ENCODE data around the gene ZBTB1. TPM values are rescaled to one million over a fixed set of nuclear protein-coding genes. Genes with fewer than 3 reads are reported as not detected.

The ZBTB1 gene
- total and polyA plus RNA-seq, 2 experiments from 2014 or later: 37.5 to 60.0 TPM

DNA sequence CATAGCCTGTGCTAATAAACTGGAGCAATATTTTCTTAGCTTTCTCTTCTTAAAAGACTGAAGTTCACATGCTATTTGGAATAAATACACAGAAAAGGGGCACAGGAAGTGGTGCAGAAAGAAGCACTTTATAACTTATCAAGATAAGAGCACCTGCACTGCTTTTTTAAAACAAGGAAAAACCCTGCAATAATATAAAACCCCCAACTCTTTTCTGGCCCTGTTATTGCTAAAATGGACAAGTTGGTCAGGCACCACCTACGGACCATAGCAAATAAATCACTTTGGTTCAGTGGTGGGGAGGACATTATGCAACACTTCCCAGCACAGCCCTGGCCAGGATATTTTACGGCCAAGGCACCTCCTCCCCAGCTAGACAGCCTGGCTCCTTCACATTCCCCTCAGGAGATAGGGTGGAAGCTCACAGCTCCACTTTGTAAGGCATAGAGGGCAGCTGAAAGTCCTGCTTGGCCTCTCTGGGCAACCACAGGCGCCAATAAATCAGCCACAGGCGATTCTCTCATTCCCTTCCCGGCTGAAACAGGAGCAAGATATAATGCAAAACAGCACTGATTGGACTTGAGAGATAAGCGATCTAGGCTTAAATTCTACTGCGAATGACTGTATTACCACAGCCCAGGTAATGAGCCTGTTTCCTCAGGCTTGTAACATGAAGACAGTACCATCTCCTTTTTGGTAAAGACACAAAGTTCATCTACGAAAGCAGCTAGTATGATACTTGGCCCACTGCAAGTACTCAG, 3.0 kb upstream of the ZBTB1 start:
- Histone ChIP-seq H3K4me2 (ENCODE audit: unreplicated experiment) (peak overlapping the region; percentile 97), H3K4me3 (peak overlapping the region; percentile 91), H3F3A (ENCODE audit: insufficient read depth) (peaks cover 36% of the 10 kb centered on the region), H2AFZ (peak overlapping the region; percentile 9; the same call in 1 of the 2 replicates), H3K27me3 (replicated peaks; ENCODE audit: insufficient read depth) (no peaks in the 10 kb centered on the region), H3K9me3 (ENCODE audit: low read depth) (no peaks in the 10 kb centered on the region), H3K9me2 (ENCODE audit: insufficient read depth) (no peaks in the 10 kb centered on the region), H3K9ac (peak overlapping the region; percentile 99), H3K27ac (peak overlapping the region; percentile 99), H3K79me2 (ENCODE audit: insufficient read depth) (peaks cover 78% of the 10 kb centered on the region), H3K4me1 (ENCODE audit: insufficient read depth) (peaks cover 39% of the 10 kb centered on the region), H3K36me3 (ENCODE audit: low read depth) (0 out of 2 replicates have a peak, but pooled peaks cover 5% of the 10 kb centered on the region), H4K20me1 (ENCODE audit: insufficient read depth) (peaks cover 8% of the 10 kb centered on the region; the same call in 1 of the 2 replicates)
- peak; percentile 79 for DNase-seq
- 8 to 13% methylated on average over 8 of the region's 8 CpGs for WGBS, 2 experiments (ENCODE audit: low coverage in 1 of 2, low lambda C conversion rate in 2 of 2, missing lambda C conversion rate in 2 of 2)
- no peak for TF ChIP-seq EZH2phosphoT487 (IDR thresholded peaks at IDR 0.05; ENCODE audit: insufficient read depth, low read depth)
- TF ChIP-seq EZH2 (IDR thresholded peaks at IDR 0.05; ENCODE audit: insufficient read depth, poor library complexity, severe bottlenecking): no peak
- in situ Hi-C loops (cut with MboI): no loop called here

DNA sequence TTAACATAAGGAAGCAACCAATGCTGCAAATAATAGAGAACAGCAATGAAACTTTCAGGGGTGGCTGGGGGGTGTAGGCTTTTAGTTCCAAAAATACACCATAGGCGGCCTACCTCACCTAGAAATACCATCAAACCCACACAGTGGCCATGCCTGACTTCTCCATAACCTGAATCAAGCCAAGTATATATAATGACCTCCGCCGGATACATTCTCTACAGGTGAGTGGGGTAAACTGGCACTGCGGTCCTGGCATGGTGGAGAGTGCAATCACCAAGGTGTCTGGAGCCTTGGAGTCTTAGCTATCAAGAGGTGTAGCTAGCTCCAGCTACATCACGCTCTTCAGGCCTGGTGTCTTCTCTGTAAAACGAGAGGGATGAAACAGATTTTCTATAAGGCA, 2.1 kb upstream of the ZBTB1 start:
- in situ Hi-C loops (cut with MboI): no loop called here
- 45 to 49% methylated on average over 6 of the region's 6 CpGs for WGBS, 2 experiments (ENCODE audit: low coverage in 1 of 2, low lambda C conversion rate in 2 of 2, missing lambda C conversion rate in 2 of 2)
- Histone ChIP-seq H3F3A (ENCODE audit: insufficient read depth) (peaks cover 44% of the 10 kb centered on the region), H3K9me2 (ENCODE audit: insufficient read depth) (no peaks in the 10 kb centered on the region), H3K4me3 (peak overlapping the region; percentile 91), H3K4me2 (ENCODE audit: unreplicated experiment) (peak overlapping the region; percentile 97), H3K27me3 (replicated peaks; ENCODE audit: insufficient read depth) (no peaks in the 10 kb centered on the region), H3K9ac (peak overlapping the region; percentile 99), H3K4me1 (ENCODE audit: insufficient read depth) (peaks cover 47% of the 10 kb centered on the region), H3K9me3 (ENCODE audit: low read depth) (no peaks in the 10 kb centered on the region), H2AFZ (peak overlapping the region; percentile 77), H3K79me2 (ENCODE audit: insufficient read depth) (peaks cover 78% of the 10 kb centered on the region), H3K27ac (peak overlapping the region; percentile 99), H3K36me3 (ENCODE audit: low read depth) (0 out of 2 replicates have a peak, but pooled peaks cover 3% of the 10 kb centered on the region), H4K20me1 (ENCODE audit: insufficient read depth) (peaks cover 11% of the 10 kb centered on the region; the same call in 1 of the 2 replicates)
- TF ChIP-seq EZH2 (IDR thresholded peaks at IDR 0.05; ENCODE audit: insufficient read depth, poor library complexity, severe bottlenecking): no peak
- no peak for TF ChIP-seq EZH2phosphoT487 (IDR thresholded peaks at IDR 0.05; ENCODE audit: insufficient read depth, low read depth)
- DNase-seq: no peak

DNA sequence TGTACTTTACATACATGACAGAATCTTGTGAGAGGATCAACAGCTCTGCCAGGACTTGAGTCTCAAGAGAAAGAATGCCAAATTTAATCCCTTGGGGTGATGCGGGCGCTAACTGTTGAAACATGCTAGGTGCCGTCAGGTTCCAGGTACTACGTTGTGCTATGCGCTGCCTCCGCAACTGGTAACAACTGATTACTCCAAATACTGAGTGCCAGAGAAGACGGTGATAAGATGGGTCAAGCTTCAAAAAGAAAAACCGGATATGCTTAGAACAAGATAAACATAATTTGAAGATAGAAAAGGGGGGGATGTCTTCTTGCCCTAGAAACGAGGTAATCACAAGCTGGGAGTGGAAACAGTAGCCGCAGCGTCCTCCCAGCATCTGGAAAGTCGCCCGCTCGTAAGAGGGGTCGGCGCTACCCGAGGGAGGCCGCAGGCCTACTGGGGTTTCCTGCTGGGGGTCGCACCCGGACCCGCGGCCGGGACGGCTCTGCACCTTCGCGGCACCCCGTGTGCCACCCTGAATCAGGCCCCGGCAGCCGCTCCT, 1.6 kb upstream of the ZBTB1 start:
- peak overlapping the region; percentile 99 for H3K27ac ChIP-seq
- H3K36me3 ChIP-seq (ENCODE audit: low read depth): no peaks in the 10 kb centered on the region
- peak; percentile 59 for DNase-seq
- peak overlapping the region; percentile 99 for H3K9ac ChIP-seq
- H3K79me2 ChIP-seq (ENCODE audit: insufficient read depth): peaks cover 78% of the 10 kb centered on the region
- peaks cover 16% of the 10 kb centered on the region; the same call in 1 of the 2 replicates for H4K20me1 ChIP-seq (ENCODE audit: insufficient read depth)
- H3K4me3 ChIP-seq: peak overlapping the region; percentile 91
- peaks cover 49% of the 10 kb centered on the region for H3F3A ChIP-seq (ENCODE audit: insufficient read depth)
- no peaks in the 10 kb centered on the region for H3K9me3 ChIP-seq (ENCODE audit: low read depth)
- H3K9me2 ChIP-seq (ENCODE audit: insufficient read depth): no peaks in the 10 kb centered on the region
- H3K4me1 ChIP-seq (ENCODE audit: insufficient read depth): peaks cover 52% of the 10 kb centered on the region
- no peak for TF ChIP-seq EZH2phosphoT487 (IDR thresholded peaks at IDR 0.05; ENCODE audit: insufficient read depth, low read depth)
- TF ChIP-seq EZH2 (IDR thresholded peaks at IDR 0.05; ENCODE audit: insufficient read depth, poor library complexity, severe bottlenecking): no peak
- H3K4me2 ChIP-seq (ENCODE audit: unreplicated experiment): peak overlapping the region; percentile 97
- in situ Hi-C loops (cut with MboI): no loop called here
- WGBS, 2 experiments (ENCODE audit: low coverage in 1 of 2, low lambda C conversion rate in 2 of 2, missing lambda C conversion rate in 2 of 2): 1% methylated on average over 23 to 25 of the region's 29 CpGs
- no peaks in the 10 kb centered on the region for H3K27me3 ChIP-seq (replicated peaks; ENCODE audit: insufficient read depth)
- peak overlapping the region; percentile 77 for H2AFZ ChIP-seq

DNA sequence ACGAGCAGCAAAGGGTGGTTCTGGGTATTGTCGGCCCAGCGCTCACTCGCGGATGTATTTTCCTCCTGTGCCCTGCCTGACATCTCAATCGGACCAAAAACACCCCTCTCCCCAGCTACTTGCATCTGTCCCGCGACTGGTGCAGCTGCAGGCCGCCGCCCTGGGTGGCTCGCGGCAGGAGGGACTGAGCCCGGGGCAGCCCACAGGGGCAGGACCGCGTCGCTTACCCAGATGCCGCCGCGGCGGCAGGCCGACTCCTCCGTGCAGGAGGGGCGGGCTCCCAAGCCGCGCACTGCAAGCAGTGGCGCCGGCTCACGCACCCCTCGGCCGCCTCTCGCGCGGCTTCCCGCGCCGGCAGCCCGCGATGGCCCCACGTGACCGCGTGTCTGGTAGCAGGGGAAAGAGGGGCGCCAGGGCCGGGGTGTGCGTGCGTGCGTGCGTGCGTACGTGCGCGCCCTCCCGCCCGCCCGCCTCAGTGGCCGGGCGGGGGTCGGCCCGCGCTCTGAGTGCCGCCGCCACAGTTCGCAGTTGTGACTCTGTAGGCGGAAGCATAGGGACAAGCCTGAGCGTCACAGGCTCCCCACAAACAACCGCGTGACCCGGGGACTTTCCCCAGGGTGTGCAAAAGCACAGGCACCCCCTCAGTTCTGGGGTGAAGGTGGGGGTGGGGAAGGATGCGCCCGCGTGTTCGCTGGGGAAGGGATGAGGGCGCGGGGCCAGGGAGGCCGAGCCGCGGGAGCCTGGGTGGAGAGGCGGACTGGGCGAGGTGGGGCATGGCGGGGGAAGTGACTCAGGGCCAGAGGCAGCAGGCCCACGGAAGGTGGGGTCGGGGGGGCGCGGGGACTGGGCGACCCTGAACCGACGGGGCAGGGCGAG, 898 bp upstream of the ZBTB1 start, which contains the start of gene ZBTB25:
Gene ZBTB25 (minus strand): TSS at position 405 of the 876 bp plus-strand sequence. CDS start 13,305 bp downstream, outside the sequence.
- WGBS, 2 experiments (ENCODE audit: low coverage in 1 of 2, low lambda C conversion rate in 2 of 2, missing lambda C conversion rate in 2 of 2): 1% methylated on average over 46 to 81 of the region's 87 CpGs
- Histone ChIP-seq H3K79me2 (ENCODE audit: insufficient read depth) (peaks cover 81% of the 10 kb centered on the region), H3K4me1 (ENCODE audit: insufficient read depth) (peaks cover 60% of the 10 kb centered on the region), H3K9me2 (ENCODE audit: insufficient read depth) (no peaks in the 10 kb centered on the region), H3K9me3 (ENCODE audit: low read depth) (no peaks in the 10 kb centered on the region), H3K9ac (peak within 1 kb of the TSS; percentile 99), H2AFZ (peak within 1 kb of the TSS; percentile 77), H3K36me3 (ENCODE audit: low read depth) (no peaks in the 10 kb centered on the region), H3K27me3 (replicated peaks; ENCODE audit: insufficient read depth) (no peaks in the 10 kb centered on the region), H3K27ac (peak within 1 kb of the TSS; percentile 99), H4K20me1 (ENCODE audit: insufficient read depth) (peaks cover 21% of the 10 kb centered on the region; the same call in 1 of the 2 replicates), H3K4me2 (ENCODE audit: unreplicated experiment) (peak within 1 kb of the TSS; percentile 98), H3K4me3 (peak within 1 kb of the TSS; percentile 91), H3F3A (ENCODE audit: insufficient read depth) (peaks cover 53% of the 10 kb centered on the region)
- in situ Hi-C loops (cut with MboI): no loop called here
- TF ChIP-seq EZH2phosphoT487 (IDR thresholded peaks at IDR 0.05; ENCODE audit: insufficient read depth, low read depth): no peak
- TF ChIP-seq EZH2 (IDR thresholded peaks at IDR 0.05; ENCODE audit: insufficient read depth, poor library complexity, severe bottlenecking): no peak
- DNase-seq: peak; percentile 99
